Measurements from ENCODE around the gene APBA1. TPM values are rescaled to one million over a fixed set of nuclear protein-coding genes. Genes with fewer than 3 reads are reported as not detected.

The APBA1 gene
- polyA plus RNA-seq, 1 donor (not counting 4 experiments of a cell fraction or from before 2014, with no cell fraction given): 0.66 TPM

DNA sequence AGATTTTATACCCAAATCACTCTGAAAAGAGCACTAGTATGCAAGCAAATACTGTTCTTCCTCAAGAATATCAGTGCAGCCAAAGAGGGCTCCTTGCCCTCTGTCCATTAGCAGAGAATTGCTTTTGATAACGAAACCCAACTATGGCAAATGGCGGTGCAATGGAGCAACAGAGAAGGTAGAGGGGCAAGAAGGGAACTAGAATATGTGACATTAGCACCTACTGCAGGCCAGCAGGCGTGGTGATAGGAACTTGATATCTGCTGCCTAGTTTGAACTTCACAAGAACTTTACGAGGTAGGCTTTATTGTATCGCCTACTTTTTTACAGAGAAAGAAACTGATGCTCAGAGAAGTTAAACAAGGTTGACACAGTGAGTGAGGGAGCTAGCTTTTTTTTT is 66.1 kb downstream of the APBA1 start:
- Histone ChIP-seq H3K79me2 (ENCODE audit: control insufficient read depth, insufficient read depth, low read length) (no peaks in the 10 kb centered on the region), H3K27me3 (ENCODE audit: control insufficient read depth, extremely low read depth, insufficient read depth, low read length) (no peaks in the 10 kb centered on the region), H2AFZ (ENCODE audit: control insufficient read depth, low read length) (no peak overlapping the region), H3K4me1 (ENCODE audit: control insufficient read depth, extremely low read depth, insufficient read depth, low read length) (no peaks in the 10 kb centered on the region), H3K4me2 (ENCODE audit: control insufficient read depth, extremely low read depth, insufficient read depth, low read depth, low read length) (no peak overlapping the region), H3K36me3 (ENCODE audit: control insufficient read depth in 2 of 2, extremely low read depth in 1 of 2, insufficient read depth in 2 of 2, low read length in 2 of 2) (no peaks in the 10 kb centered on the region), H3K27ac (ENCODE audit: control insufficient read depth, insufficient read depth, low read length) (no peak overlapping the region), H3K9me3 (ENCODE audit: control insufficient read depth, low read depth, low read length) (no peaks in the 10 kb centered on the region), H4K20me1 (ENCODE audit: control insufficient read depth, extremely low read depth, insufficient read depth, low read length) (no peaks in the 10 kb centered on the region), H3K4me3 (ENCODE audit: control insufficient read depth in 2 of 3, extremely low read depth in 1 of 3, insufficient read depth in 2 of 3, low read depth in 1 of 3, low read length in 3 of 3) (no peak overlapping the region), H3K9ac (ENCODE audit: control insufficient read depth, extremely low read depth, insufficient read depth, low read length) (no peak overlapping the region), H3K9me1 (ENCODE audit: control insufficient read depth, extremely low read depth, insufficient read depth, low read length) (no peaks in the 10 kb centered on the region)
- FAIRE-seq (no peak), DNase-seq (ENCODE audit: low read depth, low spot score) (no peak)
- dilution Hi-C loops (cut with MboI; ENCODE audit: extremely low pct_ligation_motif_present, low sequenced_read_pairs): no loop called here
- TF ChIP-seq, protein P1, sequence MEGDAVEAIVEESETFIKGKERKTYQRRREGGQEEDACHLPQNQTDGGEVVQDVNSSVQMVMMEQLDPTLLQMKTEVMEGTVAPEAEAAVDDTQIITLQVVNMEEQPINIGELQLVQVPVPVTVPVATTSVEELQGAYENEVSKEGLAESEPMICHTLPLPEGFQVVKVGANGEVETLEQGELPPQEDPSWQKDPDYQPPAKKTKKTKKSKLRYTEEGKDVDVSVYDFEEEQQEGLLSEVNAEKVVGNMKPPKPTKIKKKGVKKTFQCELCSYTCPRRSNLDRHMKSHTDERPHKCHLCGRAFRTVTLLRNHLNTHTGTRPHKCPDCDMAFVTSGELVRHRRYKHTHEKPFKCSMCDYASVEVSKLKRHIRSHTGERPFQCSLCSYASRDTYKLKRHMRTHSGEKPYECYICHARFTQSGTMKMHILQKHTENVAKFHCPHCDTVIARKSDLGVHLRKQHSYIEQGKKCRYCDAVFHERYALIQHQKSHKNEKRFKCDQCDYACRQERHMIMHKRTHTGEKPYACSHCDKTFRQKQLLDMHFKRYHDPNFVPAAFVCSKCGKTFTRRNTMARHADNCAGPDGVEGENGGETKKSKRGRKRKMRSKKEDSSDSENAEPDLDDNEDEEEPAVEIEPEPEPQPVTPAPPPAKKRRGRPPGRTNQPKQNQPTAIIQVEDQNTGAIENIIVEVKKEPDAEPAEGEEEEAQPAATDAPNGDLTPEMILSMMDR (optimal IDR thresholded peaks at IDR 0.05 in 1 of 3, IDR thresholded peaks at IDR 0.05 in 1 of 3, conservative IDR thresholded peaks at IDR 0.05 in 1 of 3; ENCODE audit: extremely low read depth in 1 of 3, insufficient read depth in 2 of 3, low read length in 3 of 3): no peak
- TF ChIP-seq EZH2 (IDR thresholded peaks at IDR 0.05; ENCODE audit: low read length): no peak

DNA sequence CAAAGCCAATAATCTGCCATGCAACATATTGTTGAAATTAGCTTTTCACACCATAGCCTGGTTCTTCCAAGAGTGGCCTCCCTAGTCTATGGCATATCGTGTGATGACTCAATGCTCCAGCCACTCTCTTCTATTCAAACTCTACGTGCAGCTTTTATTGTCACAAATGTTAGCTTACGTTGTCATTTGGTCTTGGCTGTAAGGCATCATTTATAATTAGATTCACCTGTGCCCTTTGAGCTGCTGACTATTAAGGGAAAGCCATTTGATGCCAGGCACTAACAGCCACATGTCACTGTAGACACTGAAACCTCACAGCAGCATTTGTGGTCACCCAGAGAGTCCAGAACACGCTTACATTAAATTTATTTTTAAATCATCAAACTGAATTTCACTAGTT is 66.8 kb downstream of the APBA1 start:
- Histone ChIP-seq H3K4me2 (ENCODE audit: control insufficient read depth, extremely low read depth, insufficient read depth, low read depth, low read length) (no peak overlapping the region), H3K4me1 (ENCODE audit: control insufficient read depth, extremely low read depth, insufficient read depth, low read length) (no peaks in the 10 kb centered on the region), H3K9me1 (ENCODE audit: control insufficient read depth, extremely low read depth, insufficient read depth, low read length) (no peaks in the 10 kb centered on the region), H3K79me2 (ENCODE audit: control insufficient read depth, insufficient read depth, low read length) (no peaks in the 10 kb centered on the region), H2AFZ (ENCODE audit: control insufficient read depth, low read length) (no peak overlapping the region), H3K36me3 (ENCODE audit: control insufficient read depth in 2 of 2, extremely low read depth in 1 of 2, insufficient read depth in 2 of 2, low read length in 2 of 2) (no peaks in the 10 kb centered on the region), H3K27me3 (ENCODE audit: control insufficient read depth, extremely low read depth, insufficient read depth, low read length) (no peaks in the 10 kb centered on the region), H3K4me3 (ENCODE audit: control insufficient read depth in 2 of 3, extremely low read depth in 1 of 3, insufficient read depth in 2 of 3, low read depth in 1 of 3, low read length in 3 of 3) (no peak overlapping the region), H3K27ac (ENCODE audit: control insufficient read depth, insufficient read depth, low read length) (no peak overlapping the region), H4K20me1 (ENCODE audit: control insufficient read depth, extremely low read depth, insufficient read depth, low read length) (no peaks in the 10 kb centered on the region), H3K9ac (ENCODE audit: control insufficient read depth, extremely low read depth, insufficient read depth, low read length) (no peak overlapping the region), H3K9me3 (ENCODE audit: control insufficient read depth, low read depth, low read length) (no peaks in the 10 kb centered on the region)
- DNase-seq (ENCODE audit: low read depth, low spot score) (no peak), FAIRE-seq (no peak)
- dilution Hi-C loops (cut with MboI; ENCODE audit: extremely low pct_ligation_motif_present, low sequenced_read_pairs): no loop called here
- TF ChIP-seq EZH2 (IDR thresholded peaks at IDR 0.05; ENCODE audit: low read length): no peak
- TF ChIP-seq, protein P1 (optimal IDR thresholded peaks at IDR 0.05 in 1 of 3, IDR thresholded peaks at IDR 0.05 in 1 of 3, conservative IDR thresholded peaks at IDR 0.05 in 1 of 3; ENCODE audit: extremely low read depth in 1 of 3, insufficient read depth in 2 of 3, low read length in 3 of 3): no peak

Data from keratinocyte (primary cell).